HPDE6-E6E7 (cell line): Measurements from ENCODE around the gene ASCC3.
"Not testable (repeated sequence)": the region's sequence is repeated elsewhere in the genome, so short reads cannot be mapped to it uniquely, and the experiment has no call there.

Experiments
- DNase-seq: peaks from one replicate; pipeline ENCODE4 v3.0.0; 2011; ENCODE audit warnings: missing footprints; ENCODE audit errors: extremely low spot score

Gene ASCC3

GRCh38 chr6:100883347-100883746 lies 2.2 kb upstream of the ASCC3 start:
- no peak for DNase-seq

GRCh38 chr6:100881707-100882040 lies 545 bp upstream of the ASCC3 start:
- no peak for DNase-seq

DNA sequence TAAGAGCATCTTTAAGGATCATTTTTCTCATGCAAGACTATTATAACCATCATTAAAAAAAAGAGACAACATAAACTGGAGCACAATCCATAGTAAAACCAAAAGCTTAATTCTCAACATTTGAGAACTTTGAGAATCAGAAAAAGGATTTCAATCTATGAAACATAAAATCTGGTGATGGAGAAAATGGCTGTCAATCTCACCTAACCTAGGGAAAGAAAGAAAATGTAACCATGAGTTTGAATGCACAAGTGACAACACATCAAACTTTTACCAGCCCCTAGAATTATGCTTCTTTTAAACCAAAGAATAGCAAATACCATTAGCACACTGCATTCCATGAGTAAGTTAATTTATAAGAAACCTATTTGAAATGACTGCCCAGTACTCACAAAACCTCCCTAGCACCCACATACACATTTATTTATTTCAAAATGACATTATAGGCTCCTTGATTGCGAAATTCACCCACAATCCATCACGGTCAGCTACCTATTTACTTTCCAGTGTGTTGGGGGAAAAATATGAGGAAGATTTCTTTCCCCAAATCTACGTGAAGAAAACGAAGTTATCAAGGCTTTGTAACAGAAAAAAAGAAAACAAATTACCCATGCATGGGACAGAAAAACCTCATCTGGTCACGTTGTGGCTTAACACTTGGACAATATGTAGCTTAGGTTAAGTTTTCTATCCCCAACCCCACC lies 828 bp downstream of the ASCC3 start:
- no peak for DNase-seq

GRCh38 chr6:100879317-100879716 lies 1.8 kb downstream of the ASCC3 start:
- DNase-seq: no peak

DNA sequence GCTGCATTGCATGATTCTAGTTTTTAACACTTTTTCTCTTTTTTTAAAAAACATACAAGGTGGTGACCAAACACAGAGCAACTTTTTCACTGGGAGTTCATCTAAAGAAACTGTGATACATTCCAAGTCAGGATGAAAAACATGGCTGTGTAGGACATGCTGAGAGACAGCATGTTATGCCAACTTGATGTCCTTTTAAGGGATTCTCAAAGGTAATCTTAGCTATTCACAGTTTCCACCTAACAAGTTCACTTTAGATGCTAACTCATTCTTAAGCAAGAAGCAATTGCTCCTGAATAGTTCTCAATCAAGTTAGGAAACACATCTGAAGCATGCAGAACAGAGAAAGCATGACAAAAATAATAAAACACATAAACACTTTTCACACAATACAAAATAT lies 3.3 kb downstream of the ASCC3 start:
- DNase-seq: no peak

DNA sequence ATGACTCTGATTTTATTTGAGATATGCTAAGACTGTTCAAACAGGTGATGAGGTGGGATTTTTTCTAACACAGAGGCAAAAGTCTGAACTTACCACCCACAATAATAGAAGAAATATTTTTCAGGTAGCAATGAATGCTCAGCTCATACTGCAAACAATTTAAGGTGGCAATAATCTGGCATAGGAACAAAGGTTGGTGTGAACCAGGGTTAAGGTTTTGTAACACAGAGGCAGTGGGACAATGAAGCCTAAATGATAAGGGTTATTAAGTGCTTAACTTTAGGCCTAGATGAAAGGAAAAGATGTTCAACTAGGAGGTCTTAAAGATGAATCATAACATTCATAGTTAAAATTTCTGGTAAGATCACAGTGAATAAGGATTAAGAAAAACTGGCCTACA lies 4.9 kb downstream of the ASCC3 start:
- no peak for DNase-seq

GRCh38 chr6:100865525-100865924 lies 15.6 kb downstream of the ASCC3 start:
- DNase-seq: no peak

- no peak for DNase-seq
Measured at GRCh38 chr6:100862063-100862462, 19.1 kb downstream of the ASCC3 start.

GRCh38 chr6:100856146-100856545 lies 25.0 kb downstream of the ASCC3 start:
- DNase-seq: no peak

DNA sequence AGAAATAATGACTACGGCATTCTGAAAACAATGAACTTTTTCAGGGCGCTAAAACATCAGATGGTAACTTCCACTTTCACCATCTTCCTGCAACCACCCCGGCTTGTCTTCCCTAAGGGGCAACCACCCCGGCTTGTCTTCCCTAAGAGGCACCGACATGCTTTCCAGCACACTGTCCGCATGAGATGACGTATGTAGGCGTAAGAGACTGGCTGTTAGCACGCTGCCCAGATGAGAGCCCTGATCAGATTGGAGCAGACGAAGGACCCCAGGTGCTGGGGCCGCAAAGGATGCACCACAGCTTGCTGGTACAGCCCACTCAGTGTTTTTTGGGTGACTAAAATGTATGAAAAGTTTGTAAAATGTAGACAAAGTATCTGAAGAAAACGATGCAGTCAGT lies 29.3 kb downstream of the ASCC3 start:
- no peak for DNase-seq

- DNase-seq: no peak
Measured at GRCh38 chr6:100850174-100850573, 31.0 kb downstream of the ASCC3 start.

DNA sequence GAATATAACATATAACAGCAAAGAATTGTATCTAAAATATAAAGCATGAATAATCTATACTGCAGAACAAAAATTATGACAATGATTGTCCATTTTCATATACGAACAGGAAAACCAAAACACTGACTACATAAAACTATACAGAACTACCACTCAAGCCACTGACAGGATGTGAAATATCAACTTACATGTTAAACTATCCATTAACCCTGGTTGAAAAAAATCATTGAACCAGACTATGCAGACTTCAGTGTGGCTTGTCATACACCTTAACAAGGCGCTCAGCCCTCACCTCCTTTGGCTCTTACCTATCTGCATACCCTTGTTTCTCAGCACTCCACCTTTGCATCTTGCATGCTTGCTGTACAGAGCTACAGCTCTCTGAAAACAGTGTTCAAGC lies 34.9 kb downstream of the ASCC3 start:
- no peak for DNase-seq

- no peak for DNase-seq
Measured at GRCh38 chr6:100845676-100846075, 35.5 kb downstream of the ASCC3 start.

DNA sequence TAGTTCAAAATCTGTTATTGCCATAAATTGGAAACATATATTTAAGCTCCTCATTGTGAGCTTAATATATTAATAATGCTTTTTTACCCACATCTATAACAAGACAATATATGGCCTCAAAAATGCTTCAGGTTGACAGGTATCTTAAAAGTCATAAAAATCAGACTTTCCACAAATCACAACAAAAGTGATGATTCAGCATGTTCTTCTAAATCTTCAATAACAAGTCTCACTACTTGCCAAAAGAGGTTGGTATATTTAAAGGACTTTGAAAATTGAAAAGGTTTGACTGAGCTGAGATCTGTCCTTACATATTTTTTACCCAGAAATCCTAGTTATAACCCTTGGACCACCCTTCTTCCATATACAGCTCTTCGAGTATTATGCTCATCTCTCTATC lies 41.7 kb downstream of the ASCC3 start:
- no peak for DNase-seq

GRCh38 chr6:100838011-100838410 lies 43.1 kb downstream of the ASCC3 start:
- DNase-seq: no peak

GRCh38 chr6:100833972-100834574 lies 47.1 kb downstream of the ASCC3 start:
- DNase-seq: no peak

GRCh38 chr6:100829077-100829595 lies 52.0 kb downstream of the ASCC3 start:
- not testable (repeated sequence) for DNase-seq

GRCh38 chr6:100823041-100823440 lies 58.1 kb downstream of the ASCC3 start:
- DNase-seq: no peak

DNA sequence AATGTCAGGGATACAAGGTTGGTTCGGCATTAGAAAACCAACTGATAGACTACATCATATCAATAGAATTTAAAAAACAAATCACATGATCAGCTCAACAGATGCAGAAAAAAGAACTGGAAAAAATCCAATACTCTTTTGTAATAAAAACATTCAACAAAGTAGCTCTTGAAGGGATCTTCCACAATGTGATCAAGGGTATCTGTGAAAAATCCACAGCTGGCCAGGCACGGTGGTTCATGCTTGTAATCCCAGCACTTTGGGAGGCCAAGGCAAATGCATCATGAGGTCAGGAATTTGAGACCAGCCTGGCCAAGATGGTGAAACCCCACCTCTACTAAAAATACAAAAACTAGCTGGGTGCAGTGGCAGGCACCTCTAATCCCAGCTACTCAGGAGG lies 63.1 kb downstream of the ASCC3 start:
- no peak for DNase-seq

DNA sequence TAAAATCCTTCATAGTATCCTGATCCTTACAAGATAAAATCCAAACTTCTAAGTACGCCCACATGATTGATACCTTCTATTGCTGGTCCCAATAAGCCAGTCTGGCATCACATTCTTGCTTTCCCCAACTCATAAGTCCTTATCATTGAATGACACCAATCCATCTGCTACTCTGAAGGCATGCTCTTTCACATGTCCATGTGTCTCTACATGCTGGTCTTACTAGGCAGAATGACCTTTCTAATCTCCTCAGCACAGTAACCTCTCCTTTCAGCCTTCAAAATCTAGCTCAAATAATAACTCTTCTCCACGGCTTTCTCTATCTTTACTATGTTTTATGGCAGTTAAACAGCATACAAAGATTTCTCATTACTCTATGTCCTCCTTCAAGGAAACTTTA lies 71.1 kb downstream of the ASCC3 start:
- no peak for DNase-seq

DNA sequence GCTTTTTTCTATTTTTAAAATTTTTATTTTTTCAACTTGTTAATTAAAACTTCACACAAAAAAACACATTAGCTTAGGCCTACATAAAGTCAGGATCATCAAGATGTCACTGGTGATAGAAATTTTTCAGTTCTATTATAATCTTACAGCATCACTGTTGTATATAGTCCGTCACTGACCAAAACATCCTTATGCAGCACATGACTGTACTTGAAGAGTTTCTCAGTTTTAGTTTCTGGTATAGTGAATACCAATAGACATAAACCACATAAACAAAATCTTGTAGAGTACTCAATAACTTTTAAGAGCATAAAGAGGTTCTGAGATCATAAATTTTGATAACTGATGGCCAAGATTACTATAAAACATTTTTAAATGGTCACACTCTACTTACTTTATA lies 71.8 kb downstream of the ASCC3 start:
- no peak for DNase-seq

DNA sequence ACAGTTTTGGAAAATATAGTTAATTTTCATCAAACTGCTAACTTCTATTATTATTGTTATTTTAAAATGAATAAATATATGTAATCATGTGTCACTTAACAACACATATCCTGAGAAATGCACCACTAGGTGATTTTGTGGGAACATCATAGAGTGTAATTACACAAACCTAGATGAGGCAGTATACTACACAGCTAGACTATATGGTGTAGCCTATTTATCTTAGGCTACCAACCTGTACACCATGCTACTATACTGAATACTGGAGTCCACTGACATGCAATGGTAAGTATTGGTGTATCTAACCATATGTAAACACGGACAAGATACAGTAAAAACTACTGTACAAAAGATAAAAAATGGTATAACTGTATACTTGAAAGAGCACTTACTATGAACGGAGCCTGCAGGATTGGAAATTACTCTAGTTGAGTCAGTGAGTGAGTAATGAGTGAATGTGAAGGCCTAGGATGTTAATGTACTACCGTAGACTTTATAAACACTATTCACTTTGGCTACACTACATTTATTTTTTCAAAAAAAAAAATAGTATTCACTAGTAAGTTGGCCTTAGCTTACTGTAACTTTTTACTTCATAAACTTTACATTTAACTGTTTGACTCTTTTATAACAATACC lies 72.4 kb downstream of the ASCC3 start:
- DNase-seq: no peak

- no peak for DNase-seq
Measured at GRCh38 chr6:100806296-100806695, 74.8 kb downstream of the ASCC3 start.
